Erythroblast (primary cell): ENCODE measurements around the gene ARSI.

Experiments used
- GATA1 ChIP-seq: IDR thresholded peaks from 2 replicates; pipeline ENCODE4 v1.6.1; 2011; ENCODE audit warnings: low read depth, mild to moderate bottlenecking, control low read depth, low read length, moderate library complexity
- POLR2A ChIP-seq: IDR thresholded peaks from 2 replicates; pipeline ENCODE4 v1.6.1; 2011; ENCODE audit warnings: mild to moderate bottlenecking, low read length

GRCh38 chr5:150272531-150272930 lies 30.2 kb downstream of the ARSI start:
- TF ChIP-seq POLR2A = no peak
- TF ChIP-seq GATA1 = no peak
